ENCODE measurements around the gene GTF2B. TPM values are rescaled to one million over a fixed set of nuclear protein-coding genes. Genes with fewer than 3 reads are reported as not detected.
"Not testable (repeated sequence)": the region's sequence is repeated elsewhere in the genome, so short reads cannot be mapped to it uniquely, and the experiment has no call there.

GTF2B gene
- total RNA-seq, 1 donor from 2014 or later = 69.7 TPM

GRCh38 chr1:88883156-88883555, 8.2 kb downstream of the GTF2B start:
- no peak for DNase-seq

- DNase-seq = not testable (repeated sequence)
Measured at GRCh38 chr1:88880717-88881116, 10.7 kb downstream of the GTF2B start.

- DNase-seq = no peak
Measured at GRCh38 chr1:88878731-88879130, 12.6 kb downstream of the GTF2B start.

- DNase-seq = no peak
Measured at GRCh38 chr1:88877911-88878310, 13.5 kb downstream of the GTF2B start.

GRCh38 chr1:88877382-88877825, 14.0 kb downstream of the GTF2B start:
- DNase-seq = no peak

GRCh38 chr1:88876573-88877365, 14.6 kb downstream of the GTF2B start:
- DNase-seq = no peak

GRCh38 chr1:88875595-88875994, 15.8 kb downstream of the GTF2B start:
- DNase-seq = no peak

GRCh38 chr1:88873737-88874349, 17.5 kb downstream of the GTF2B start:
- DNase-seq = no peak

GRCh38 chr1:88869644-88870043, 21.7 kb downstream of the GTF2B start:
- not testable (repeated sequence) for DNase-seq

- no peak for DNase-seq
Measured at GRCh38 chr1:88867743-88868521, 23.4 kb downstream of the GTF2B start.

- no peak for DNase-seq
Measured at GRCh38 chr1:88851303-88852063, 39.9 kb downstream of the GTF2B start.

GRCh38 chr1:88847643-88848042, 43.7 kb downstream of the GTF2B start:
- DNase-seq = no peak

- no peak for DNase-seq
Measured at GRCh38 chr1:88825721-88826120, 65.6 kb downstream of the GTF2B start.

- DNase-seq = not testable (repeated sequence)
Measured at GRCh38 chr1:88819642-88820041, 71.7 kb downstream of the GTF2B start.

- no peak for DNase-seq
Measured at GRCh38 chr1:88813471-88813870, 77.9 kb downstream of the GTF2B start.

- no peak for DNase-seq
Measured at GRCh38 chr1:88812366-88812765, 79.0 kb downstream of the GTF2B start.

- DNase-seq = no peak
Measured at GRCh38 chr1:88803444-88803843, 87.9 kb downstream of the GTF2B start.

- DNase-seq = no peak
Measured at GRCh38 chr1:88802950-88803349, 88.4 kb downstream of the GTF2B start.

Data from occipital lobe (tissue), 2 donors.